GM19372 (cell line): ENCODE measurements around the gene ARL13A.
"Not testable (repeated sequence)": the region's sequence is repeated elsewhere in the genome, so short reads cannot be mapped to it uniquely, and the experiment has no call there.

Source experiments
- ATAC-seq: cut with Tn5 transposase; IDR thresholded peaks from one replicate; pipeline ENCODE4 v1.9.1; 2021; ENCODE audit warnings: mild to moderate bottlenecking, low read depth, moderate library complexity; ENCODE audit not compliant: unreplicated experiment

The ARL13A gene

GRCh38 chrX:100981498-100981845, 12.0 kb downstream of the ARL13A start:
- not testable (repeated sequence) for ATAC-seq

GRCh38 chrX:100984818-100985217, 15.3 kb downstream of the ARL13A start:
- no peak for ATAC-seq

- no peak for ATAC-seq
Observed at GRCh38 chrX:100990139-100990538, 20.6 kb downstream of the ARL13A start.

DNA sequence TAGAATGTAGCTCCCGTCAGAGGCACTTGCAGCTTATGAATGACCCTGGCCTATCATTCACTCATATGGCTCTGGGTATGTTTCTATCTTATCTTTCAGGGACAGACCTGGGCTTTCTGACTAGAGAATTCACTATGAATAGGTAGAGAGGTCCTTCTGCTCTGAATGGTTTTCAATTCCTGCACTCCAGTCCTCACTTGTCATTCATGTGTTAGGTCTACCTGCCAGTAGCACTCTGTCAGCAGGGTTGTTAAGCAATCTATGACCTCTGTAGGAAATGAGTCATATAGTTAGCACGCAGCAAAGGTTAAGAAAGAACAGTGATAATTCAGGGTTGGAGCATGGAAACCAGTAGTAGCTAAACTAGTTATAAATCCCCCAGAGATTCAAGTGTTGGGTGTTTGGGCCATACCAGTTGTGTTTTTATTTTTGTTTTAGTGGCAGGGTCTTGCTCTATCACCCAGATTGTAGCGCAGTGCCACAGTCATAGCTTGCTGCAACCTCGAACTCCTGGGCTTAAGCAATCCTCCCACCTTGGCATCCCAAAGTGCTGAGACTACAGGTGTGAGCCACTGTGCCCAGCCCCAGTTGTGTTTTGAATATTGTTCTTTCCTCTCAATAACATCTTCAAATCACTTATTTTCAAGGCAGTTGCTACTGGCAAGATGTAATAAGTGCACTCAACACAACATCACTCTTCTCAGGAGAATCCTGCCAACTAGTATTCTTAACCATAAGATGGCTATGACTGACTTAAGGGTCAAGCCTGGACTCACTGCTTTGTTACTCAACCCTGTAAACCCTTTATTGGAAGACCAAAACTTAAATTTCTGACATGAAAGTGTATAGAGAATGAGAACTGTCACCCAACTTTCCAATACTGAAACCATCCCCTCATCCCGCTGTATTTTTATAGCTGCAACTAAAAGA, 25.1 kb downstream of the ARL13A start:
- ATAC-seq: no peak

GRCh38 chrX:100995469-100995868, 26.0 kb downstream of the ARL13A start:
- no peak for ATAC-seq

DNA sequence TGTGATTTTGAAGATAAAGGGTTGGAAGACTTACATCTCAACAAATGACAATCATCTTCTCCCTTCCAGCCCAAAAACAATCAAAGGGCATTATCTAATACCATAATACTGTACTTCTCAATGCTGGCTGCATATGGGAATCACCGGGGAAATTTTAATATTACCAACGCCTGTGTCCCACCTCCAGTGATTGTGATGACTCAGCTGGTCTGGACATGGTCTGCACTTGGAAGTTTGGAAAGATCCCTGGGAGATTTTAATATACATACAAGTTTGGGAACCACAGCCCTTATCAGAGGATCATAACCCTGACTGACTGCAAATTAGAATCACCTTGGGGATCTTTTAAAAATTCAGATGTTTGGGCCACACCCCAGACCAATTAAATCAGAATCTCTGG, 29.9 kb downstream of the ARL13A start:
- no peak for ATAC-seq

DNA sequence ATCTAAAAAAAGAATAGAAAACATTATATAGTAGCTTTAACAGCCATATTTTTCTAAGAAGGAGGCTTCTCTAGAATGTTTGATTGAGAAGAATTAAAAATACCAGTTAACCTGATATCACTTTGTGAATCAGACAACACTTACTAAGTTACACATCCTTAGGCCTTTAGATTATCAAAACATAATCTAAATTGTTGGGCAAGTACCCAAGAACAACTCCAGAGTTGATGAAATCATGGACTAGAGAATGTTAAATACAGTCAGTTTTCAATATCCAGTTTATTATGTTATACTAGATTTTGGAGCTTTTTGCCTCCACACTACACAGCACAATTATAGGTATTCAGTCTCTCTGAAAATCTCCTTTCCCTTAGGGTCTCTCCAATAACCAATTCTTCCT, 39.6 kb downstream of the ARL13A start:
- ATAC-seq: no peak

GRCh38 chrX:101012031-101012430, 42.5 kb downstream of the ARL13A start:
- not testable (repeated sequence) for ATAC-seq

GRCh38 chrX:101022020-101022419, 52.5 kb downstream of the ARL13A start:
- no peak for ATAC-seq

- ATAC-seq: no peak
Observed at GRCh38 chrX:101025126-101025525, 55.6 kb downstream of the ARL13A start.

GRCh38 chrX:101028562-101028961, 59.1 kb downstream of the ARL13A start:
- no peak for ATAC-seq

- ATAC-seq: no peak
Observed at GRCh38 chrX:101029665-101030064, 60.2 kb downstream of the ARL13A start.

GRCh38 chrX:101037231-101037630, 67.7 kb downstream of the ARL13A start:
- ATAC-seq: no peak

- ATAC-seq: no peak
Observed at GRCh38 chrX:101040197-101040596, 70.7 kb downstream of the ARL13A start.
